Midbrain (tissue), 1 donor: Measurements from ENCODE around the gene PAPOLA.
"Not testable (repeated sequence)": the region's sequence is repeated elsewhere in the genome, so short reads cannot be mapped to it uniquely, and the experiment has no call there.

Source experiments
- DNase-seq: peaks from one replicate; lab custom pipeline; 2025; lab: John Stamatoyannopoulos, UW

PAPOLA gene

GRCh38 chr14:96502621-96503305 lies 581 bp downstream of the PAPOLA start:
- peak; percentile 61 for DNase-seq

GRCh38 chr14:96503306-96503679 lies 1.1 kb downstream of the PAPOLA start:
- DNase-seq = no peak

GRCh38 chr14:96504353-96504752 lies 2.2 kb downstream of the PAPOLA start:
- not testable (repeated sequence) for DNase-seq

GRCh38 chr14:96507723-96508122 lies 5.5 kb downstream of the PAPOLA start:
- no peak for DNase-seq

GRCh38 chr14:96508900-96509299 lies 6.7 kb downstream of the PAPOLA start:
- DNase-seq = no peak

GRCh38 chr14:96509457-96510090 lies 7.4 kb downstream of the PAPOLA start:
- DNase-seq = no peak

GRCh38 chr14:96511146-96511545 lies 9.0 kb downstream of the PAPOLA start:
- DNase-seq = no peak

- DNase-seq = no peak
These were observed 9.5 kb downstream of the PAPOLA start for GRCh38 chr14:96511667-96512066.

- DNase-seq = no peak
These were observed 9.9 kb downstream of the PAPOLA start for GRCh38 chr14:96512122-96512521.

- DNase-seq = no peak
These were observed 10.6 kb downstream of the PAPOLA start for GRCh38 chr14:96512602-96513397.

- DNase-seq = no peak
These were observed 12.5 kb downstream of the PAPOLA start for GRCh38 chr14:96514694-96515093.

GRCh38 chr14:96515731-96516130 lies 13.5 kb downstream of the PAPOLA start:
- no peak for DNase-seq

- no peak for DNase-seq
These were observed 14.2 kb downstream of the PAPOLA start for GRCh38 chr14:96516351-96516750.

- DNase-seq = no peak
These were observed 17.8 kb downstream of the PAPOLA start for GRCh38 chr14:96519970-96520369.

- DNase-seq = no peak
These were observed 23.3 kb downstream of the PAPOLA start for GRCh38 chr14:96525452-96525851.

GRCh38 chr14:96532632-96533031 lies 30.4 kb downstream of the PAPOLA start:
- no peak for DNase-seq

- DNase-seq = no peak
These were observed 34.6 kb downstream of the PAPOLA start for GRCh38 chr14:96536807-96537206.

- DNase-seq = no peak
These were observed 36.2 kb downstream of the PAPOLA start for GRCh38 chr14:96538097-96538989.

GRCh38 chr14:96538990-96539317 lies 36.8 kb downstream of the PAPOLA start:
- no peak for DNase-seq

GRCh38 chr14:96554315-96554910 lies 52.2 kb downstream of the PAPOLA start:
- no peak for DNase-seq

- no peak for DNase-seq
These were observed 57.4 kb downstream of the PAPOLA start for GRCh38 chr14:96559571-96559970.

- no peak for DNase-seq
These were observed 62.2 kb downstream of the PAPOLA start for GRCh38 chr14:96564389-96564788.
